GM18505 (cell line): ENCODE data around the gene PRLH.

Source experiments
- ATAC-seq: cut with Tn5 transposase; IDR thresholded peaks from one replicate; pipeline ENCODE4 v1.9.1; 2021; ENCODE audit not compliant: unreplicated experiment
- POLR2A ChIP-seq: IDR thresholded peaks from 4 replicates; pipeline ENCODE4 v1.6.1; 2011; ENCODE audit warnings: borderline replicate concordance; ENCODE audit not compliant: insufficient read depth, insufficient read length; ENCODE audit errors: extremely low read depth

Gene PRLH

DNA sequence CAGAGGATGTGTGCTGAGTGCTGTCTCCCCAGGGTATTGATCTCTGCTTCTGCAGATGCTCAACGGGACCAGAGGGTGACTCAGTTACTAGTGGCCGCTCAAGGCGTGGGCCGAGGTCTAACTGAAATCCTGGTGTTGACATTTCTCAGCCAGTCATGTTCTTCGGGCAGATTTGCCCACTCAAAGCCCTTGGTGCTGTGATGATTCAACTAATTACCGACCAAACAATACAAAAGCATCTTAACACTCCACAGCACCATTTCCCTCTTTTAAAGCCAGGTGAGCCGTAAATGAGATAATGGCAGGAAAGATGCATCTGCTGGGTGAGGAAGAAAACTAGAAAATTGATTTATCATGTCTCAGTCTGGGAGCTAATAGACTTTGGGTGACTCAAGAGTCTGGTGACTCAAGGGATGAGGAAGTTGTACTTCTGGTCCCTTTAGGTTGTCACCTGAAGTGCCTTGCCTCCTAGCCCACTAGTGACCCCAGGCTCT lies 32.7 kb upstream of the PRLH start:
- no peak for TF ChIP-seq POLR2A
- no peak for ATAC-seq

DNA sequence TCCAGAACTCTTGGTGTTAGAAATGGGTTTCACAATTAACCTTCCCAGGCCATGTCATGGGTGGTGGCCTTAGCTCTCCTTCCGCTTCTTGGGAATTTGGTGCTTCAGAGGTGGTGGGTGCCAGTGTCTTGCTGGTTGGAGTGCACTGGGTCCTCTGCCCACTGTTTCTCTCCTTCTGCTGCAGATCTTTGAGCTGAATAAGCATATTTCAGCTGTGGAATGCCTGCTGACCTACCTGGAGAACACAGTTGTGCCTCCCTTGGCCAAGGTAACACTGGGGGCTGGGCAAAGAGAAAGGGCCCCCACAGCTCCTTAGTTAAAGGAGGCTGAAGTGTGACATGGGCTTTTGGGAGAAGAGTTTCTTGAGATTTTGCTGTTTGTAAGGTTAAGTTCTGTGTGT lies 32.0 kb upstream of the PRLH start:
- ATAC-seq: no peak
- TF ChIP-seq POLR2A: no peak

DNA sequence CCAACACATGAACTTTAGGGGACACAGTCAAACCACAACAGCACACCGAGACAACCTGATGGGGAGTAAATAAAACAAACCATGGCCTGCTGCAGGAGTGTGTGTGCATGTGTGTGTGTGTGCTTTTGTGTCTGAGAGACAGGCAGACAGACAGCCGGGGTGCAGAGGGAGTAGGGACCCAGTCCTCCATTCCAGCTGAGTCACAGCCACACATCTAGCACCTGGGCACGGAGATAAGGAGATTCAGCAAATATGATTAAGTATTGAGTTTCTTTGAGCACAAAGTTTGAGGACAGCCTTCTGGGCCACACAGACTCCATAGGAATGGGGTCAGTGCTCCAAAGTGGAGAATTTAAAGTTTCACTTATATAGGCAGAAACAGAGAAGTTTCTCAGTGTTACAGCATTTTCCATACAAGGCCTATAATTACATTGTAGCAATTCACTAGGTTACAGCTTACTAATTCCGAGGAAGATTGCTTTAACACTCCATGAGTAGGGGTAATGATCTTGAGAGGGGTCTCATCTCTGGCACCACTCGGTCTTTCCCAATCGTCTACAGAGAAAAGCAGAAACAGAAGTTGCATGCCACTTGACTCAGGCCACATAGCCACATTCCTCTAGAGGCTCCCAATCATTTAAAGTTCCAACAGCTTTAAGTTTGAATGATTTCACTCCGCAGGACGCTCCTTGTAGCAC lies 30.8 kb upstream of the PRLH start:
- no peak for TF ChIP-seq POLR2A
- ATAC-seq: no peak

DNA sequence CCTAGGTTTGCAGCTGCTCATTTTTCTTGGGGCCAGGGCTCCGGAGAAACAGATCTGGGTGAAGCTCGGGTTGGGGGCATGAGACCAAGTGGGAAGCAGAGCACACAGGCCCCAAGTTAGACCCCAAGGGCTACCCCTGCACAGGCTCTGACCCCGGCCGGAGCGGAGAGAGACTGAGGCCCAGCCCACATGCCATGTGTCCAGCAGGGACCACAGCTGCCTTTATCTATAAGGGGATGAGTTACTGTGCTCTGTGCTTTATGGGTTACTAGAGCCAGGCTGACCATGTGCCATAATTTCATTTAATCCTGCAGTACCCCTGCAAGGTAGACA lies 30.3 kb upstream of the PRLH start:
- ATAC-seq: no peak
- TF ChIP-seq POLR2A: no peak

DNA sequence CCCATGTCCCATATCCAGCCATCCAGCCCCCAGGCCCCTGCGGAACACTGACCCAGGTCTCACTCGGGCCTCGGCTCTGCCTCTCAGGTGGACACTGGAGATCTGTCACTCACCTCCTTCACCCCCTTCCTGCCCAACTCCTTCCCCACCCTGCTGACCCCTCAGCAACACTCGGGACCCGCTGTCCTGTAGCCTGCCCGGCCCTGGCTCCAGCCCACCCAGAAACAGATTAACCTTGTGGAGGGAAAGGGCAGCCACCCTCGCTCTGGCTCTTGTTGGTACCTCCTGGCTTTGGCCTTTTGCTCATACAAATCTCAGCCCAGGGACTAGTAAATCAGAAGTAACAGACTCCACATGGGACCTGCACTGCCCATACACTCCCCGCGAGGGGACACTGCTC lies 29.8 kb upstream of the PRLH start:
- no peak for ATAC-seq
- TF ChIP-seq POLR2A: no peak

DNA sequence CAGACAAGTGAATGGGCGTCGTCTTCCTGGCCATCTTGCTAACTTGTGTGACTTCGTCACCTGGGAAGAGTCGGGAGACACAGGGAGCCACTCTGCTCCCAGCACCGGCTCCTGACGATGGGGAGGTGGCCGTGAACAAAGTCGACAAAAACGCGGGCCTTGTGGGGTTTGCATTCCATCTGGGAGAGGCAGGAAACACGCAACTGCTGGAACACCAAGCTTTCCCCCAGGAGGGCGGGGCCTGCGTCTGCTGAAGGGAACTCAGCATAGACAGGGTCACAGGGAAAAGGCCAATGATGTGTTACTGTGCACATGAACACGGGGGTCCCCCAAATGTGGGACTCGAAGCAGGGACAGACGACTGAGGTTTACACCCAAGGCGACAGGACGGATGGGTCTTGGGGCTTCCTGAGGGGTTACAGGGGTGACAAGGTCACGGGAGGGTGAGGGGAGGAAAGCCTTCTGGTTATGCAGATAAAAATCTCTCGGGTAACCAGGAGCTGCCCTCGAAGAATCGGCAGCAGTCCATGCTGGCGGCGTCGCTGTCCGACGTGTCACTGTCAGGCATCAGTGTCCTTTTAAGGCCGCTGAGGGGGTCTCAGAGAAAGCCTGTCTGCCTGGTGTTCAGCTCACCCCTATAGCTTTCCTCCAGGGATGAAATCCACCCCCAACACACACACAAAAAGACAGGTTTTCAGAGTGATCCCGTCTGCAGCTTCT lies 28.2 kb upstream of the PRLH start:
- TF ChIP-seq POLR2A: no peak
- ATAC-seq: no peak

DNA sequence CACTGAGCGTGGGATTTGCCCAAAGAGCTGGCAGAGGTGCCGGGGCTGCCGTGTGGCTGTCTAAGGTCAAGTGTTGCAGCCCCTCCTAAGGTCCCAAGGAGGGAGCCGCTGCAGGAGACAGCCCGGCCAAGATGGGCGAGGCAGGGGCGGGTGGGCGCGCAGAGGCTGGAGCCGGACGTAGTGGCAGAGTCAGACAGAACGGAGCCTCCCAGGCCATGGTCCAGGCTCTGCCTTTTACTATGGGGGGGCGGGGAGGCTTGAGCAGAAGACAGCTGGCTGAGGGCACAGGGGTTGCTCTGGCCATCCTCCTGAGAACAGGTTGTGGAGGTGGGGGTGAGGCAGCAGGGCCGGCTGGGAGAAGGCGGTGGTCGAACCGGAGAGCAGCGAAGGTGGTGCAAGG lies 27.5 kb upstream of the PRLH start:
- no peak for TF ChIP-seq POLR2A
- ATAC-seq: no peak

DNA sequence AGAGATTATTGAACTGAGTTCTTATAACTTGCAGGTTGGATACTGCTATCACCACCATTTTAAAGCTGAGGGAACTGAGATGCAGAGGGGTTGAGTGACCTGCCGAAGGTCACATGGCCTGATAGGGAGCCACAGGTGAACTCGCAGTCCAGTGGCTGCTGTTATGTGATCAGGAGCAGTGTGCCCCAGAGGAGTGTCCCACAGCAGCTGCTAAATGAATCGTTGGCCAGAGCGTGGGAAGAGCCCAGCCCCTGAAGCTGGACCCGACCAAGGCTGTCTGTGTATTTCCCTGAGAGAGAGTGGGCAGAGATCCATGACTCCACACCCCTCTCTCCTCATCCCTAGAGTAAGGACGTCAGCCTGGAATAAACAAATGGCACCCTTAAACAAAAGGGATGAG lies 26.7 kb upstream of the PRLH start:
- no peak for ATAC-seq
- no peak for TF ChIP-seq POLR2A

DNA sequence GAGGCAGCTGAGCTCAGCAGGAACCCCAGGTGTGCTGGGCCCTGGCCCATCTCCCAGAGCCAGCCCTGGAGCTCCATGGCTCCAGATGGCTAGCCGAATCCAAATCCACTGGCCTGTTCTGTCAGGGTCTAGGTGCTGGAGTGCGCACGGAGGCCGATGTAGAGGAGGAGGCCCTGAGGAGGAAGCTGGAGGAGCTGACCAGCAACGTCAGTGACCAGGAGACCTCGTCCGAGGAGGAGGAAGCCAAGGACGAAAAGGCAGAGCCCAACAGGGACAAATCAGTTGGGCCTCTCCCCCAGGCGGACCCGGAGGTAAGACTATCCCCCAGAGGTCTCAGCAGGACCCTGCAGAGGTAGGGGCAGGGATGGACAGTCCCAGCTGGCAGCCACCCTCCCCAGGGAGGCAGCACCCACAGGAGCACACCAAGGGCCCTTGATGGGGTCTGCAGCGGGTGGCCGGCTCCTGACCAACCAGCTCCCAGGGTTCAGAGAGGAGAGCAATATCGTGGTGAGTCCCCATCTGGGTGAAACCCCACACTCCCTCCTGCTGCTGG lies 26.1 kb upstream of the PRLH start:
- no peak for TF ChIP-seq POLR2A
- no peak for ATAC-seq

DNA sequence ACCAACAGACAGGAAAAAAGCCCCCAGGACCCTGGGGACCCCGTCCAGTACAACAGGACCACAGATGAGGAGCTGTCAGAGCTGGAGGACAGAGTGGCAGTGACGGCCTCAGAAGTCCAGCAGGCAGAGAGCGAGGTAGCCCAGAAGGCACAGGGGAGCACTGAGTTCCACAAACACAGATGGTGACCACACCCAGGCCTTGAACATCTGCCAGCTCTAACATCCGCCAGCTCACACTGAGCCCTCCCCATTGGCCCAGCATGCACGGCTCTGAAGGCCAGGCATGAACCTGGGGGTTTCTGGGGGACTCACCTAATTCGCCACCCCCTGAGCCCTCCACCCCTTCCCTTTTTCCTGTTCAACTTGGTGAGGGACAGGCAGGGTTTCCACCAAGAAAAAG lies 25.6 kb upstream of the PRLH start:
- no peak for ATAC-seq
- no peak for TF ChIP-seq POLR2A

DNA sequence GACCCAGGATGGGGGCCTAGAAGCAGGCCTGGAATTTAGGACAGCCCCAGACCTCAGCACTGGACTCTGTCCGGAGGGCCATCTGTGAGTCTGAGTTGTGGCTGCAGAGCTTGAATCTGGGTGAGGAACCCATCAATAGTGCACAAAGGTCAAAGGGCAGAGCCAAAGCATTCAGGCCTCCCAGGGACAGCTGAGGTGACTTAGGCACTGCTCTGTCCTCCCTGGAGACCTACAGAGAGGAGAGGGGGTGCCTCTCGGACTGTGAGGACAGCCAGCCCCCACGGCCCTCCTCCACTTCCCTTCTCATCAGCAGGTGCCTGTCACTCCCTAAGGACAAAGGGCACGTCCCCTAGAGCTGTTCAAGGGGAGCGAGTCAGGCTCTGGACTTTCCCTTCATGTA lies 25.1 kb upstream of the PRLH start:
- TF ChIP-seq POLR2A: no peak
- ATAC-seq: no peak

DNA sequence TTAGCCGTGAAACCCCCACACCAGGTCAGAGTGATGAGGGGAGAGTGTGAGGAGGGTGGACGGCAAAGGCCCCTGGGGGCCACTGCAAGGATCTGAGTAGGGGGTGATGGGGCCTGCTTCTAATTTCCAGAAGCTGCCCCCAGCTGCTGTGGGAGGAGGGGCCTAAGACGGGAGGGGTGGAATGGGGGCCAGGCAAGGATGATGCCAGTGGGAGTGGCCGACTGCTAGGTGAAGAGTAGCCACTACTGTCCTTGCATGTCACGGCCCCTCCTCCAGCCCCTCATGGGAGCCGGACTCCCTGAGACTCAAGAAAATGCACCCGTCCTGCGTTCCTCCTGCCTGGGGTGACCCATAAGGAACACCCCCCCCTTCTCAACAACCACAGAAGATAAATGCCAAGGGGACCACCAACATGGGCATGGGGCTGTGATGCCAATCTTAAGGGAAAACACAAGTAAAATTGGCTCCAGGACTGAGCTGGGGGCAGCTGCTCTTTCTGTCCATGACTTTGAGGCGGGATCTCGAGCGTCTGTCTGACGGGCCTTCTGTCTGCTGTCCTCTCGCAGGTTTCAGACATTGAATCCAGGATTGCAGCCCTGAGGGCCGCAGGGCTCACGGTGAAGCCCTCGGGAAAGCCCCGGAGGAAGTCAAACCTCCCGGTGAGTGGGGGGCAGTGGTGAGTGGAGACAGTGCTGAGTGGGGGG lies 24.2 kb upstream of the PRLH start:
- ATAC-seq: no peak
- TF ChIP-seq POLR2A: no peak

DNA sequence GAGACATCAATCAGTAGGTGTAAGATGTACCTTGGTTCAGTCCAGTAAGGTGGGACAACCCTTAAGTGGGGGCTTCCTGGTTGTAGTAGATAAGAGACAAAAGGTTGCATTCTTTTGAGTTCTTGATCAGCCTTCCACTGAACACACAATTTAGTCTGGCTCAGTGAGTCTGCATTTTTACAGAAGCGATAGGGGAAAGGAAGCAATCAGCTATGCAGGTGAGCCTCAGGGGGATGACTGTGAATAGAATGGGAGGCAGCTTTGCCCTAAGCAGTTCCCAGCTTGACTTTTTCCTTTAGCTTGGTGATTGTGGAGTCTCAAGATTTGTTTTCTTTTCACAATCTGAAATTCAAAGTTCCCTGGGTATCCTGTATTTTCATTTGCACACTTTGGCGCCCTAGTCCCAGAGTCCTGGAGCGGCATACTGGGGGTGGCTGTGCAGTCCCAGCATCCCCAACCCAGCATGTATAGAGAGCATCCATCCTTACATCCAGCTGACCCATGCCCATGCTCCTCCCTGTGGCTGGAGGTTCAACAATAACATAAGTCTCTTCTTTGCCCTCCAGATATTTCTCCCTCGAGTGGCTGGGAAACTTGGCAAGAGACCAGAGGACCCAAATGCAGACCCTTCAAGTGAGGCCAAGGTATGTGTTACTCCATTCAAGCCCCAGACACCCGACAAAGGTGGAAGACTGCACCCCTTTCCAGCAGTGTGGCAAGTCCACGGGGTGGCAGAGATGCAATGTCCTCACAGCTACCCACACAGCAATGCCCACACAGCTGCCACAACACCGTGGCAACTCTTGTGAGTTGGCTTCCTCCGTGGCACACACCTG lies 20.1 kb upstream of the PRLH start:
- no peak for TF ChIP-seq POLR2A
- ATAC-seq: no peak
